HG03460 (cell line): Measurements from ENCODE around the gene VASN.
"Not testable (repeated sequence)": the region's sequence is repeated elsewhere in the genome, so short reads cannot be mapped to it uniquely, and the experiment has no call there.

ENCODE experiments used
- ATAC-seq: cut with Tn5 transposase; IDR thresholded peaks from one replicate; pipeline ENCODE4 v1.9.1; 2021; ENCODE audit not compliant: unreplicated experiment

VASN gene

GRCh38 chr16:4336701-4337539 is 34.7 kb upstream of the VASN start:
- ATAC-seq: no peak

- no peak for ATAC-seq
Observed at GRCh38 chr16:4337540-4338088, 34.0 kb upstream of the VASN start.

- no peak for ATAC-seq
Observed at GRCh38 chr16:4338125-4338582, 33.5 kb upstream of the VASN start.

- ATAC-seq: no peak
Observed at GRCh38 chr16:4338712-4339299, 32.8 kb upstream of the VASN start.

- ATAC-seq: no peak
Observed at GRCh38 chr16:4339455-4339854, 32.2 kb upstream of the VASN start.

- no peak for ATAC-seq
Observed at GRCh38 chr16:4339909-4340308, 31.7 kb upstream of the VASN start.

GRCh38 chr16:4340443-4340842 is 31.2 kb upstream of the VASN start:
- ATAC-seq: no peak

- no peak for ATAC-seq
Observed at GRCh38 chr16:4341250-4341649, 30.4 kb upstream of the VASN start.

GRCh38 chr16:4342866-4343744 is 28.5 kb upstream of the VASN start:
- ATAC-seq: no peak

GRCh38 chr16:4344300-4344982 is 27.2 kb upstream of the VASN start:
- not testable (repeated sequence) for ATAC-seq

GRCh38 chr16:4344983-4345835 is 26.4 kb upstream of the VASN start:
- no peak for ATAC-seq

GRCh38 chr16:4345836-4346781 is 25.5 kb upstream of the VASN start:
- no peak for ATAC-seq

- no peak for ATAC-seq
Observed at GRCh38 chr16:4347010-4347409, 24.6 kb upstream of the VASN start.

GRCh38 chr16:4347765-4348509 is 23.7 kb upstream of the VASN start:
- no peak for ATAC-seq

- ATAC-seq: no peak
Observed at GRCh38 chr16:4349332-4349731, 22.3 kb upstream of the VASN start.

GRCh38 chr16:4350365-4350786 is 21.3 kb upstream of the VASN start:
- no peak for ATAC-seq

GRCh38 chr16:4350787-4351659 is 20.6 kb upstream of the VASN start, which contains the start of gene PAM16:
PAM16 (minus strand) TSS chr16:4351321; CDS start chr16:4351234, 87 bp downstream.
- ATAC-seq: peak; percentile 84
